Brain pericyte (primary cell): Measurements from ENCODE around the gene MITD1.
"Not testable (repeated sequence)": the region's sequence is repeated elsewhere in the genome, so short reads cannot be mapped to it uniquely, and the experiment has no call there.

Experiments used
- DNase-seq: peaks from one replicate; pipeline ENCODE4 v3.0.0-alpha.2; 2012; ENCODE audit warnings: low read depth, low spot score

The MITD1 gene

GRCh38 chr2:99180755-99181623 lies at the start of gene MITD1, which contains the start of gene MRPL30:
Gene MITD1 (minus strand): TSS chr2:99181058. CDS start chr2:99180981, 77 bp downstream.
Gene MRPL30 (plus strand): TSS chr2:99181184. CDS start chr2:99186204, 5,020 bp downstream.
- DNase-seq: peak; percentile 86

- no peak for DNase-seq
Observed at GRCh38 chr2:99217929-99218501, 37.2 kb upstream of the MITD1 start.

- no peak for DNase-seq
Observed at GRCh38 chr2:99216096-99216495, 35.2 kb upstream of the MITD1 start.

- no peak for DNase-seq
Observed at GRCh38 chr2:99205491-99205890, 24.6 kb upstream of the MITD1 start.

GRCh38 chr2:99201959-99202678 lies 21.3 kb upstream of the MITD1 start:
- no peak for DNase-seq

GRCh38 chr2:99200076-99200800 lies 19.4 kb upstream of the MITD1 start:
- DNase-seq: no peak

- DNase-seq: no peak
Observed at GRCh38 chr2:99198103-99198841, 17.4 kb upstream of the MITD1 start.

GRCh38 chr2:99192364-99192763 lies 11.5 kb upstream of the MITD1 start:
- DNase-seq: not testable (repeated sequence)

GRCh38 chr2:99190548-99190947 lies 9.7 kb upstream of the MITD1 start:
- DNase-seq: no peak

GRCh38 chr2:99188357-99188756 lies 7.5 kb upstream of the MITD1 start:
- DNase-seq: no peak

- DNase-seq: no peak
Observed at GRCh38 chr2:99187011-99187410, 6.2 kb upstream of the MITD1 start.

- DNase-seq: no peak
Observed at GRCh38 chr2:99184811-99185210, 4.0 kb upstream of the MITD1 start.

GRCh38 chr2:99183025-99183424 lies 2.2 kb upstream of the MITD1 start:
- no peak for DNase-seq

- no peak for DNase-seq
Observed at GRCh38 chr2:99181624-99182000, 754 bp upstream of the MITD1 start.

- no peak for DNase-seq
Observed at GRCh38 chr2:99171377-99172140, 9.3 kb downstream of the MITD1 start.

- DNase-seq: no peak
Observed at GRCh38 chr2:99169534-99169933, 11.3 kb downstream of the MITD1 start.

GRCh38 chr2:99166218-99166617 lies 14.6 kb downstream of the MITD1 start:
- DNase-seq: no peak

GRCh38 chr2:99159594-99159993 lies 21.3 kb downstream of the MITD1 start:
- DNase-seq: no peak

GRCh38 chr2:99158599-99158998 lies 22.3 kb downstream of the MITD1 start:
- no peak for DNase-seq

- no peak for DNase-seq
Observed at GRCh38 chr2:99156891-99157290, 24.0 kb downstream of the MITD1 start.
